Measurements from ENCODE around the gene EGR1. TPM values are rescaled to one million over a fixed set of nuclear protein-coding genes. Genes with fewer than 3 reads are reported as not detected.
A peak's percentile ranks its signal among the peaks of the same experiment; 100 is the strongest.

The EGR1 gene
- polyA plus RNA-seq, result 100 to 1,000 TPM in 2 of 4 donors, 1 to 10 TPM in 2; 3.4 to 242 (median 70.7) TPM
- long read RNA-seq, donor 1, transcript EGR1-201 (2 exons, 3,138 nt), result major isoform, 268 of 277 reads
- long read RNA-seq, donor 1, partial matches to known transcripts, result 9 of 277 reads
- long read RNA-seq, donor 1, other reads (novel, unspliced or antisense), result 0 of 277 reads
- long read RNA-seq, donor 2, transcript EGR1-201 (2 exons, 3,138 nt), result major isoform, 6 of 6 reads
- long read RNA-seq, donor 2, partial matches to known transcripts, result 0 of 6 reads
- long read RNA-seq, donor 2, other reads (novel, unspliced or antisense), result 0 of 6 reads
- long read RNA-seq, donor 3, transcript EGR1-201 (2 exons, 3,138 nt), result major isoform, 81 of 86 reads
- long read RNA-seq, donor 3, partial matches to known transcripts, result 0 of 86 reads
- long read RNA-seq, donor 3, other reads (novel, unspliced or antisense), result 5 of 86 reads
- long read RNA-seq, donor 4, partial matches to known transcripts, result 0 of 3 reads
- long read RNA-seq, donor 4, other reads (novel, unspliced or antisense), result 0 of 3 reads
- long read RNA-seq, donor 5, transcript EGR1-201 (2 exons, 3,138 nt), result major isoform, 17 of 23 reads
- long read RNA-seq, donor 5, partial matches to known transcripts, result 6 of 23 reads
- long read RNA-seq, donor 5, other reads (novel, unspliced or antisense), result 0 of 23 reads
- long read RNA-seq, donor 6, transcript EGR1-201 (2 exons, 3,138 nt), result major isoform, 30 of 30 reads
- long read RNA-seq, donor 6, partial matches to known transcripts, result 0 of 30 reads
- long read RNA-seq, donor 6, other reads (novel, unspliced or antisense), result 0 of 30 reads
- long read RNA-seq, donor 7, transcript EGR1-201 (2 exons, 3,138 nt), result major isoform, 408 of 415 reads
- long read RNA-seq, donor 7, partial matches to known transcripts, result 0 of 415 reads
- long read RNA-seq, donor 7, other reads (novel, unspliced or antisense), result 7 of 415 reads
- long read RNA-seq, donor 8, transcript EGR1-201 (2 exons, 3,138 nt), result major isoform, 41 of 41 reads
- long read RNA-seq, donor 8, partial matches to known transcripts, result 0 of 41 reads
- long read RNA-seq, donor 8, other reads (novel, unspliced or antisense), result 0 of 41 reads
- long read RNA-seq, donor 9, transcript EGR1-201 (2 exons, 3,138 nt), result major isoform, 33 of 33 reads
- long read RNA-seq, donor 9, partial matches to known transcripts, result 0 of 33 reads
- long read RNA-seq, donor 9, other reads (novel, unspliced or antisense), result 0 of 33 reads
- long read RNA-seq, donor 10, transcript EGR1-201 (2 exons, 3,138 nt), result major isoform, 33 of 33 reads
- long read RNA-seq, donor 10, partial matches to known transcripts, result 0 of 33 reads
- long read RNA-seq, donor 10, other reads (novel, unspliced or antisense), result 0 of 33 reads

DNA sequence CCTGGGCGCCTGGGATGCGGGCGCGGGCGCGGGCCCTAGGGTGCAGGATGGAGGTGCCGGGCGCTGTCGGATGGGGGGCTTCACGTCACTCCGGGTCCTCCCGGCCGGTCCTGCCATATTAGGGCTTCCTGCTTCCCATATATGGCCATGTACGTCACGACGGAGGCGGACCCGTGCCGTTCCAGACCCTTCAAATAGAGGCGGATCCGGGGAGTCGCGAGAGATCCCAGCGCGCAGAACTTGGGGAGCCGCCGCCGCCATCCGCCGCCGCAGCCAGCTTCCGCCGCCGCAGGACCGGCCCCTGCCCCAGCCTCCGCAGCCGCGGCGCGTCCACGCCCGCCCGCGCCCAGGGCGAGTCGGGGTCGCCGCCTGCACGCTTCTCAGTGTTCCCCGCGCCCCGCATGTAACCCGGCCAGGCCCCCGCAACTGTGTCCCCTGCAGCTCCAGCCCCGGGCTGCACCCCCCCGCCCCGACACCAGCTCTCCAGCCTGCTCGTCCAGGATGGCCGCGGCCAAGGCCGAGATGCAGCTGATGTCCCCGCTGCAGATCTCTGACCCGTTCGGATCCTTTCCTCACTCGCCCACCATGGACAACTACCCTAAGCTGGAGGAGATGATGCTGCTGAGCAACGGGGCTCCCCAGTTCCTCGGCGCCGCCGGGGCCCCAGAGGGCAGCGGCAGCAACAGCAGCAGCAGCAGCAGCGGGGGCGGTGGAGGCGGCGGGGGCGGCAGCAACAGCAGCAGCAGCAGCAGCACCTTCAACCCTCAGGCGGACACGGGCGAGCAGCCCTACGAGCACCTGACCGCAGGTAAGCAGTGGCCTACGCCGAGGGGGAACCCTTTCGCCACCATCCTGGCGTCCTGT is at the start of gene EGR1:
Gene EGR1 (plus strand): TSS at position 219 of the 864 bp plus-strand sequence. CDS start 283 bp downstream, at position 502.
- Histone ChIP-seq H3K27ac (ENCODE audit: low read depth in 1 of 3, low read length in 2 of 3) (peak within 1 kb of the TSS; percentile 96 to 99 (median 97)), H3K4me1 (ENCODE audit: control insufficient read depth in 3 of 3, insufficient read depth in 2 of 3, low read depth in 1 of 3, low read length in 2 of 3) (peaks cover 0 to 18% (median 8%) of the 10 kb centered on the region in 3 donors), H3K36me3 (ENCODE audit: control insufficient read depth in 3 of 3, insufficient read depth in 2 of 3, low read depth in 1 of 3, low read length in 3 of 3) (peaks cover 0 to 19% (median 3%) of the 10 kb centered on the region in 3 donors), H3K4me3 (ENCODE audit: low read depth in 1 of 3, low read length in 3 of 3) (peak within 1 kb of the TSS; percentile 80 to 85 (median 84)), H3K27me3 (ENCODE audit: control insufficient read depth in 3 of 3, insufficient read depth in 3 of 3, low read length in 3 of 3) (peaks cover 0 to 4% (median 0%) of the 10 kb centered on the region in 3 donors), H3K9me3 (ENCODE audit: control insufficient read depth in 2 of 2, insufficient read depth in 1 of 2, low read depth in 1 of 2, low read length in 1 of 2) (no peaks in the 10 kb centered on the region)
- DNase-seq (peak; percentile 96 to 98), FAIRE-seq (no peak)
- WGBS, 3 donors, result 0 to 1% (median 1%) methylated on average over 36 to 85 of the region's 85 CpGs

DNA sequence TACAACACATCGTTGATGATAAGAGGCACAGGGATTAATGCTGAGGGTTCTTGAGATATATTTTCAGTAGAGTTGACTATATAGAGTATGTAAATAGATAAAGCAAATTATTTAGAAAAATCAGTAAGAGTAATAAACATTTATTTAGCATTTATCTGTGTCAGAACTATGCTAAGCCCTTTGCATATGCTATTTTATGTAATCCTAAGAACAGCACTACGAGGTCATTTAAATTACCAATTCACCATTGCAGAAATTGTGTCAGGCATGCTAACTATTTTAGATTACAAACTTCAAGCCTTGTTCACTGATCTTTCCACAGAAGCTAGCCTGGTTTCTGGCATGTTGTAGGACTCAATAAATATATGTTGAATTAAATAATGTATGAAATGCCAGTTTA is 46.8 kb upstream of the EGR1 start:
- 85 to 88% (median 88%) methylated on average over 2 of the region's 2 CpGs for WGBS, 3 donors
- FAIRE-seq (no peak), DNase-seq (no peak)
- Histone ChIP-seq H3K36me3 (ENCODE audit: control insufficient read depth in 3 of 3, insufficient read depth in 2 of 3, low read depth in 1 of 3, low read length in 3 of 3) (peaks cover 21 to 49% (median 37%) of the 10 kb centered on the region in 3 donors), H3K27me3 (ENCODE audit: control insufficient read depth in 3 of 3, insufficient read depth in 3 of 3, low read length in 3 of 3) (no peaks in the 10 kb centered on the region), H3K4me3 (ENCODE audit: low read depth in 1 of 3, low read length in 3 of 3) (no peak overlapping the region), H3K4me1 (ENCODE audit: control insufficient read depth in 3 of 3, insufficient read depth in 2 of 3, low read depth in 1 of 3, low read length in 2 of 3) (no peaks in the 10 kb centered on the region), H3K9me3 (ENCODE audit: control insufficient read depth in 2 of 2, insufficient read depth in 1 of 2, low read depth in 1 of 2, low read length in 1 of 2) (no peaks in the 10 kb centered on the region), H3K27ac (ENCODE audit: low read depth in 1 of 3, low read length in 2 of 3) (no peak overlapping the region)

- Histone ChIP-seq H3K27me3 (ENCODE audit: control insufficient read depth in 3 of 3, insufficient read depth in 3 of 3, low read length in 3 of 3) (no peaks in the 10 kb centered on the region), H3K27ac (ENCODE audit: low read depth in 1 of 3, low read length in 2 of 3) (no peak overlapping the region), H3K4me1 (ENCODE audit: control insufficient read depth in 3 of 3, insufficient read depth in 2 of 3, low read depth in 1 of 3, low read length in 2 of 3) (no peaks in the 10 kb centered on the region), H3K9me3 (ENCODE audit: control insufficient read depth in 2 of 2, insufficient read depth in 1 of 2, low read depth in 1 of 2, low read length in 1 of 2) (no peaks in the 10 kb centered on the region), H3K4me3 (ENCODE audit: low read depth in 1 of 3, low read length in 3 of 3) (no peak overlapping the region), H3K36me3 (ENCODE audit: control insufficient read depth in 3 of 3, insufficient read depth in 2 of 3, low read depth in 1 of 3, low read length in 3 of 3) (peaks cover 16 to 55% (median 42%) of the 10 kb centered on the region in 3 donors)
- DNase-seq (no peak), FAIRE-seq (no peak)
- 90 to 100% (median 91%) methylated on average over 1 of the region's 1 CpG for WGBS, 3 donors
These were observed 40.2 kb upstream of the EGR1 start for GRCh38 chr5:138425079-138425478.

GRCh38 chr5:138435943-138436342 is 29.3 kb upstream of the EGR1 start:
- no peaks in the 10 kb centered on the region for H3K27me3 ChIP-seq (ENCODE audit: control insufficient read depth in 3 of 3, insufficient read depth in 3 of 3, low read length in 3 of 3)
- DNase-seq (no peak), FAIRE-seq (no peak)
- H3K27ac ChIP-seq (ENCODE audit: low read depth in 1 of 3, low read length in 2 of 3), result no peak overlapping the region
- no peaks in the 10 kb centered on the region for H3K9me3 ChIP-seq (ENCODE audit: control insufficient read depth in 2 of 2, insufficient read depth in 1 of 2, low read depth in 1 of 2, low read length in 1 of 2)
- H3K4me1 ChIP-seq (ENCODE audit: control insufficient read depth in 3 of 3, insufficient read depth in 2 of 3, low read depth in 1 of 3, low read length in 2 of 3), result peaks cover 2 to 19% (median 2%) of the 10 kb centered on the region in 3 donors
- no peak overlapping the region for H3K4me3 ChIP-seq (ENCODE audit: low read depth in 1 of 3, low read length in 3 of 3)
- 87 to 90% (median 89%) methylated on average over 5 of the region's 5 CpGs for WGBS, 3 donors
- H3K36me3 ChIP-seq (ENCODE audit: control insufficient read depth in 3 of 3, insufficient read depth in 2 of 3, low read depth in 1 of 3, low read length in 3 of 3), result peaks cover 18 to 40% (median 20%) of the 10 kb centered on the region in 3 donors

GRCh38 chr5:138438003-138438723 is 27.1 kb upstream of the EGR1 start:
- FAIRE-seq, result no peak
- Histone ChIP-seq H3K9me3 (ENCODE audit: control insufficient read depth in 2 of 2, insufficient read depth in 1 of 2, low read depth in 1 of 2, low read length in 1 of 2) (no peaks in the 10 kb centered on the region), H3K4me3 (ENCODE audit: low read depth in 1 of 3, low read length in 3 of 3) (peak overlapping the region in 2 of 3 donors; percentile 7 to 51), H3K27ac (ENCODE audit: low read depth in 1 of 3, low read length in 2 of 3) (no peak overlapping the region), H3K27me3 (ENCODE audit: control insufficient read depth in 3 of 3, insufficient read depth in 3 of 3, low read length in 3 of 3) (no peaks in the 10 kb centered on the region), H3K36me3 (ENCODE audit: control insufficient read depth in 3 of 3, insufficient read depth in 2 of 3, low read depth in 1 of 3, low read length in 3 of 3) (peaks cover 8 to 26% (median 10%) of the 10 kb centered on the region in 3 donors), H3K4me1 (ENCODE audit: control insufficient read depth in 3 of 3, insufficient read depth in 2 of 3, low read depth in 1 of 3, low read length in 2 of 3) (peaks cover 2 to 19% (median 2%) of the 10 kb centered on the region in 3 donors)
- WGBS, 3 donors, result 73 to 86% (median 77%) methylated on average over 11 of the region's 11 CpGs
- DNase-seq, result no peak

DNA sequence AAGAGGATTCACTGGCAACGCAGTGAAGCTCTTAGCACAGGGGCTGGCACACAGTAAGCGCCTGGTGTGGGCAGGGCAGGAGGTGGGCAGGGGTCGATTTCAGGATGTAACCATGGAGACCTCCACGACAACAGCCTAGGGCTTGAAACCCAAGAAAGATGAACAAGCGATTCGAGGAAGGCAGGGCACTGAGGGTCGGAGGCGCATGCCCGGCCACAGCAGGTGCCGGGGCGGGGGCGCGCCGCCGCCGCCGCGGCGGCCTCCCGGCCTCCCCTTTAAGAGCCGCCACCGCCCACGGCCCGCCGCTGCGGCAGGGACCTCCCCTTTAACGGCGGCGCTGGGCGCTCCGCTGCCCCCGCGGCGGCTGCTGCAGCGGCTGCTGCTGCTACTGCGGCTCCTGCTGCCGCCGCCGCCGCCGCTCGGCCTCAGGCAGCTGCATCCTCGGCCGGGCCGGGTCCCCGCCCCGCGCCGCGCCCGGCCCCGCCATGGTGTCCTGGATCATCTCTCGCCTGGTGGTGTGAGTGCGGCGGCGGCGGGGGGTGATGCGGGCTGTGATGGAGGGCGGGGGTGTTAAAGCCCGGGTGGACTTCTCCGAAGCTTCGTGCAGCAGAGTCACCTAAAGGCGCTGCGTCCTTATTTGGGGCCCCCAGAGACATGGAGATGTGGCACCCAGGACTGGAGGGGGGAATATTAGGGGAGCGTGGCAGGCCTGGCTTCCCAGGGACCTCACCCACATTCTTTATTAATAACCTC is 26.4 kb upstream of the EGR1 start, which contains the start of gene REEP2:
Gene REEP2 (plus strand): TSS at position 334 of the 753 bp plus-strand sequence. CDS start 152 bp downstream, at position 486.
- WGBS, 3 donors, result 1% methylated on average over 37 to 65 of the region's 65 CpGs
- Histone ChIP-seq H3K36me3 (ENCODE audit: control insufficient read depth in 3 of 3, insufficient read depth in 2 of 3, low read depth in 1 of 3, low read length in 3 of 3) (peaks cover 6 to 19% (median 8%) of the 10 kb centered on the region in 3 donors), H3K4me1 (ENCODE audit: control insufficient read depth in 3 of 3, insufficient read depth in 2 of 3, low read depth in 1 of 3, low read length in 2 of 3) (peaks cover 2 to 22% (median 2%) of the 10 kb centered on the region in 3 donors), H3K4me3 (ENCODE audit: low read depth in 1 of 3, low read length in 3 of 3) (peak within 1 kb of the TSS; percentile 34 to 51 (median 37)), H3K27ac (ENCODE audit: low read depth in 1 of 3, low read length in 2 of 3) (peak within 1 kb of the TSS in 1 of 3 donors; percentile 22), H3K27me3 (ENCODE audit: control insufficient read depth in 3 of 3, insufficient read depth in 3 of 3, low read length in 3 of 3) (no peaks in the 10 kb centered on the region), H3K9me3 (ENCODE audit: control insufficient read depth in 2 of 2, insufficient read depth in 1 of 2, low read depth in 1 of 2, low read length in 1 of 2) (no peaks in the 10 kb centered on the region)
- DNase-seq, result peak in 1 of 2 donors; percentile 76
- FAIRE-seq, result no peak

Measured in small intestine (tissue), 16 donors.